Fibroblast of mammary gland (primary cell): ENCODE results near the gene SEC61G.

Source experiments
- DNase-seq: peaks from one replicate; pipeline ENCODE4 v3.0.0-alpha.2; 2010; ENCODE audit warnings: low read depth
- H3K4me3 ChIP-seq: 2 replicates; pipeline ENCODE4 v1.5.1; 2011; ENCODE audit warnings: low read depth, mild to moderate bottlenecking, low read length, moderate library complexity; ENCODE audit not compliant: control insufficient read depth
- TF ChIP-seq, protein P1 (sequence below): conservative IDR thresholded peaks from 2 replicates; pipeline ENCODE4 v1.5.1; 2011; ENCODE audit warnings: low read depth, low read length, inconsistent platforms; ENCODE audit not compliant: control insufficient read depth, insufficient read depth

The SEC61G gene

DNA sequence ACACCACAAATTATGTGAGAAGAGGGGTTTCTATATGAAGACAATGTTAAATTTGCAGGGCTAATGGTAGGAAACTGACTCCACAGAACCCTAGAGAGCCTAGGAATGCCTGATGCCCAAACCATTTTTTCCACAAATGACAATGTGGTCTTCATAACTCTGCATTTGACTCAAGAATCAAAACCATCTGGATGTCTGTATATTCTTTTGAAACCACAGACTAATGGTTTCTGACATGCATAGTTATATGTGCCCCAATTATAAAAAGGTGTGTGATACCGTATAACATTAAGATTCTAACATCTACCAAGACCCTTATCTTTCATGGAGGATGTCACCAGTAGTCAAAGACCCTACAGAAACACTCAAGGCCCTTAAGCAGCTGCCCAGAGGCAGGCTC, 20.3 kb downstream of the SEC61G start:
- H3K4me3 ChIP-seq: no peak overlapping the region
- TF ChIP-seq, protein P1, sequence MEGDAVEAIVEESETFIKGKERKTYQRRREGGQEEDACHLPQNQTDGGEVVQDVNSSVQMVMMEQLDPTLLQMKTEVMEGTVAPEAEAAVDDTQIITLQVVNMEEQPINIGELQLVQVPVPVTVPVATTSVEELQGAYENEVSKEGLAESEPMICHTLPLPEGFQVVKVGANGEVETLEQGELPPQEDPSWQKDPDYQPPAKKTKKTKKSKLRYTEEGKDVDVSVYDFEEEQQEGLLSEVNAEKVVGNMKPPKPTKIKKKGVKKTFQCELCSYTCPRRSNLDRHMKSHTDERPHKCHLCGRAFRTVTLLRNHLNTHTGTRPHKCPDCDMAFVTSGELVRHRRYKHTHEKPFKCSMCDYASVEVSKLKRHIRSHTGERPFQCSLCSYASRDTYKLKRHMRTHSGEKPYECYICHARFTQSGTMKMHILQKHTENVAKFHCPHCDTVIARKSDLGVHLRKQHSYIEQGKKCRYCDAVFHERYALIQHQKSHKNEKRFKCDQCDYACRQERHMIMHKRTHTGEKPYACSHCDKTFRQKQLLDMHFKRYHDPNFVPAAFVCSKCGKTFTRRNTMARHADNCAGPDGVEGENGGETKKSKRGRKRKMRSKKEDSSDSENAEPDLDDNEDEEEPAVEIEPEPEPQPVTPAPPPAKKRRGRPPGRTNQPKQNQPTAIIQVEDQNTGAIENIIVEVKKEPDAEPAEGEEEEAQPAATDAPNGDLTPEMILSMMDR: no peak
- DNase-seq: peak; percentile 10

DNA sequence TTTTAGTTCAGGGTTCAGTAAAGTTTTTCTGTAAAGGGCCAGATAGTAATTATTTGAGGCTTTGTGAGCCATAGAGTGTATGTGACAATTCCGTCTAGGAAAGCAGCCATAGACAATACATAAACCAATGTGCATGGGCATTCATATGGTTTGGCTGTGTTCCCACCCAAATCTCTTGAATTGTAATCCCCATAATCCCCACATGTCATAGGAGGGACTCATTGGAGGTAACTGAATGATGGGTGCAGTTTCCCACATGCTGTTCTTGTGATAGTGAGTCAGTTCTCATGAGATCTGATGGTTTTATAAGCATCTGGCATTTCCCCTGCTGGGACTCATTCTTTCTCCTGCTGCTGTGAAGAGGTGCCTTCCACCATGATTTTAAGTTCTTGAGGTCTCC, 29.9 kb downstream of the SEC61G start:
- peak; percentile 5 for DNase-seq
- H3K4me3 ChIP-seq: no peak overlapping the region
- TF ChIP-seq, protein P1: no peak

DNA sequence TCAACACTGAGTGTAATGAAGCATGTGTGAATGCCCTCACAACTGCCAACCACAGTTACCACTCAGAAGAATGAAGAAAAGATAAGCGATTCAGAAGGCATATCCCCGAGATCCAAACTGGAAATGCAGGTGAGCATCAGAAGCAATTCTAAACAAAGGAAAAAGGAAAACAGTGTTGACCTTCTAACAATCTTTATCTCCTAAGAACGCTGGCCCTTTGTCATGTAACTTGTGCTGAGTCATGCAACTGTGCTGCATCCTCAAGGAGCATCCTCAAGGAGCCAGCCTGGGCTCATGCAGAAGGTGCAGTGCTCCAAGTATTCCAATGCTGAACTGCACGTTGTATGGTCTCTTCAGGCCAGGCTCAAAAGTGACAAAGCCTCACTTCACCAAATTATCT, 30.6 kb downstream of the SEC61G start:
- TF ChIP-seq, protein P1: no peak
- H3K4me3 ChIP-seq: no peak overlapping the region
- no peak for DNase-seq

DNA sequence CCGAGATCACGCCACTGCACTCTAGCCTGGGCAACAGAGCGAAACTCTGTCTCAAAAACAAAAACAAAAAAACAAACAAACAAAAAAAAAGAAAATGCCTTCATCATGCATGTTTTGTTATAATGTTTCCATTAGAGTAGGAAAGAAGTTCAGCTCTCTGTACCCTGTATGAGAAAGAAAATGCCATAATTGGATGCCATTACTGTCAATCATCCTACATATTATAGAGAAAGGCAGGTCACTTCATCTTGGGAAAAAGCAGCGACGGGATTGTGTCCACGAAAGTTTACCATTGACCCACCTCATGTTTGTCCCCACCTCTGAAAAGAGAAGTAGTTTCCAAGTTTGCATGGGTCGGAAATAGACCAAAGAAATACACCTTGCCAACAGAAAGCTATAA, 33.8 kb downstream of the SEC61G start:
- TF ChIP-seq, protein P1: no peak
- DNase-seq: no peak
- no peak overlapping the region for H3K4me3 ChIP-seq

DNA sequence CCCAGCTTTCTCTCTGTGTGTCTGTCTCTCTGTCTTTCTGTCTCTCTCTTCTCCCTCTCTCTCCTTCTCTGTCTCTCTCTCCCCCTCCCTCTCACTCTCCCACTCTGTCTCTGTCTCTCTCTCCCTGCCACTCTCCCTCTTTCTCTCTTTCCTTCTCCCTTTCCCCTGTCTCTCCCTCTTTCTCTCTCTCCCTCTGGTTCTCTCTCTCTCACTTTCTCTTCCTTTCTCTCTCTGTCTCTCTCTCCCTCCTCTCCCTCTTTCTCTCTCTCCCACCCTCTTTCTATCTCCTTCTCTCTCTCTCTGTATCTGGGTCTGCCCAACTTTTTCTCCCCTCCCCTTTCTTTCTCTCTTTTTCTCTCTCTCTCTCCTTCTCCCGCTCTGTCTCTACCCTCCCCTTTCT, 36.5 kb downstream of the SEC61G start:
- TF ChIP-seq, protein P1: no peak
- no peak overlapping the region for H3K4me3 ChIP-seq
- no peak for DNase-seq

DNA sequence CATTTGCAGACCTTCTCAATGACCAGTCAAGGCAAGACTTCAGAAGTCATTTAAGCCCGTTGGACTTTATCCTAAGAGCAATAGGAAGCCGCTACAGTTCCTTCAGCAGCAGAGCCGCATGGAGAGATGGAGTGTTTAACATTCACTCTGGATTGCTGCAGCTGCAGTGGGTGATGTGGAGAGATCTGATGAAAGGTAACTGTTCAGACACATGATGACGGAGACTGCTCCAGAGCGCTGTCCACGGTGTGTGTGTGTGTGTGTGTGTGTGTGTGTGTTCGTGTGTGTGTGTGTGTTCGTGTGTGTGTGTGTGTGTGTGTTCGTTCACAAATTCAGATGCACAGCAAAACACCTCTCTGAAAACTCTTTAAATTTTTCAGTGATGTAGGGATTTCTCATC, 37.0 kb downstream of the SEC61G start:
- TF ChIP-seq, protein P1: no peak
- no peak overlapping the region for H3K4me3 ChIP-seq
- no peak for DNase-seq

DNA sequence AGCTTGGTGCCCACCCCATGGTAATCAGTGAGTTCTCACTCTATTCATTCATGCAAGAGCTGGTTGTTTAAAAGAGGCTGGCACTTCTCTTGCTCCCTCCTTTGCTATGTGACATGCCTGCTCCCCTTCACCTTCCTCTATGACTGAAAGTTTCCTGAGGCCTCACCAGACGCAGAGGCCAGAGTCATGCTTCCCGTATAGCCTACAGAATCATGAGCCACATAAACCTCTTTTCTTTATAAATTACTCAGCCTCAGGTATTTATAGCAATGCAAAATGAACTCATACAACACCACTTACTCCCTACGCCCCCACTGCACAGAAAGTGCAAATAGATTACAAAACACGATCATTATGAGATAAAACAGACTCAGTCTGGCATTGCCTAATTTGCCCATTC, 39.0 kb downstream of the SEC61G start:
- H3K4me3 ChIP-seq: no peak overlapping the region
- DNase-seq: no peak
- TF ChIP-seq, protein P1: no peak
